Uterus (tissue), 2 donors: ENCODE data around the gene GEMIN7.

Experiments used
- CTCF ChIP-seq, 4 experiments: fragments of 200-600 bp in 2 of 4; fragments of 450-650 bp in 2 of 4; sonication (generic) in 2 of 4; IDR thresholded peaks; one replicate each; pipeline ENCODE4 v1.5.1; 2016 to 2019; ENCODE audit warnings: antibody characterized with exemption in 4 of 4, mild to moderate bottlenecking in 2 of 4, moderate library complexity in 1 of 4
- POLR2A ChIP-seq, 2 donors: fragments of 450-650 bp; IDR thresholded peaks; one replicate each; pipeline ENCODE4 v1.6.1; 2016; ENCODE audit warnings: antibody characterized with exemption in 2 of 2, mild to moderate bottlenecking in 1 of 2, moderate library complexity in 1 of 2

- TF ChIP-seq CTCF (IDR thresholded peaks at IDR 0.05) = peak in 2 of 4 experiments; percentile 14 to 23
- peak; percentile 81 to 95 for TF ChIP-seq POLR2A (IDR thresholded peaks at IDR 0.05)
Observed at GRCh38 chr19:45038931-45039893, 39.8 kb upstream of the GEMIN7 start, which contains the start of gene CLASRP.
